Natural killer cell (primary cell): ENCODE results near the gene KRTAP4-16. TPM values are rescaled to one million over a fixed set of nuclear protein-coding genes. Genes with fewer than 3 reads are reported as not detected.
"Not testable (repeated sequence)": the region's sequence is repeated elsewhere in the genome, so short reads cannot be mapped to it uniquely, and the experiment has no call there.

Experiments used
- ATAC-seq, 3 donors: fragments of 150-1000 bp in 2 of 3; fragments of 200-7000 bp in 1 of 3; cut with Tn5 transposase; 1 replicate in 1 of 3; 2 replicates in 2 of 3; pipeline ENCODE4 v1.10.0; 2021; ENCODE audit warnings: mild to moderate bottlenecking in 2 of 3, moderate library complexity in 2 of 3
- DNase-seq, 2 donors: peaks; one replicate each; pipeline versions ENCODE4 v3.0.0 to v3.0.0-alpha.2; 2013 to 2021; ENCODE audit warnings: mixed read lengths in 1 of 2
- H3K27ac ChIP-seq: one replicate; pipeline ENCODE4 v1.5.1; 2013; ENCODE audit warnings: mild to moderate bottlenecking, low read length
- H3K27me3 ChIP-seq: one replicate; pipeline ENCODE4 v1.6.1; 2013; ENCODE audit warnings: low read length; ENCODE audit not compliant: control insufficient read depth, insufficient read depth
- H3K36me3 ChIP-seq: one replicate; pipeline ENCODE4 v1.6.1; 2013; ENCODE audit warnings: low read length; ENCODE audit not compliant: control insufficient read depth, insufficient read depth
- H3K4me1 ChIP-seq: one replicate; pipeline ENCODE4 v1.6.1; 2013; ENCODE audit warnings: low read length; ENCODE audit not compliant: control insufficient read depth, insufficient read depth
- H3K4me3 ChIP-seq: one replicate; pipeline ENCODE4 v1.5.1; 2013; ENCODE audit warnings: low read length
- H3K9me3 ChIP-seq: one replicate; pipeline ENCODE4 v1.6.1; 2013; ENCODE audit warnings: low read length; ENCODE audit not compliant: control insufficient read depth, insufficient read depth
- H3K27ac Mint-ChIP-seq, 2 donors: one replicate each; pipeline ENCODE4 v1.8.0; 2022; ENCODE audit warnings: mild to moderate bottlenecking in 2 of 2, mixed read lengths in 2 of 2, moderate library complexity in 1 of 2
- H3K27me3 Mint-ChIP-seq, 2 donors: one replicate each; pipeline ENCODE4 v1.8.0; 2022; ENCODE audit warnings: low read depth in 2 of 2, mixed read lengths in 2 of 2
- H3K36me3 Mint-ChIP-seq: one replicate; pipeline ENCODE4 v1.8.0; 2022; ENCODE audit warnings: mixed read lengths
- H3K4me1 Mint-ChIP-seq, 2 donors: one replicate each; pipeline ENCODE4 v1.8.0; 2022; ENCODE audit warnings: mixed read lengths in 2 of 2
- H3K4me3 Mint-ChIP-seq: one replicate; pipeline ENCODE4 v1.8.0; 2022; ENCODE audit warnings: mild to moderate bottlenecking, moderate library complexity, mixed read lengths
- H3K9me3 Mint-ChIP-seq, 2 donors: one replicate each; pipeline ENCODE4 v1.8.0; 2022; ENCODE audit warnings: mixed read lengths in 2 of 2
- CTCF ChIP-seq: fragments of 200-600 bp; IDR thresholded peaks from one replicate; pipeline ENCODE4 v1.8.0; 2022; ENCODE audit warnings: antibody characterized with exemption
- WGBS: methylation state at CpG from one replicate; pipeline ENCODE4 v1.1.7; 2013; ENCODE audit warnings: missing lambda C conversion rate; ENCODE audit not compliant: insufficient coverage; 5-methylcytosine and 5-hydroxymethylcytosine counted together
- intact Hi-C: fragments of 100-400 bp; cut with micrococcal nuclease; formaldehyde crosslinking; loops from one replicate; pipeline ENCODE4 v1.14.2; 2022
- total RNA-seq, 4 donors: library from RNA; stranded (reverse); fragments of 120-200 nt in 1 of 4; gene quantifications; one replicate each; pipeline versions ENCODE4 v1.2.3 to v1.2.4, GENCODE V29; 2013 to 2022

The KRTAP4-16 gene
- total RNA-seq, 3 donors from 2014 or later (not counting 1 experiment from before 2014, with no cell fraction given) = not detected

- H3K4me1 Mint-ChIP-seq = no peaks in the 10 kb centered on the region
- intact Hi-C loops = no loop called here
- no peak for DNase-seq
- Histone ChIP-seq H3K4me1 (no peaks in the 10 kb centered on the region), H3K4me3 (no peak overlapping the region), H3K36me3 (no peaks in the 10 kb centered on the region), H3K27me3 (no peaks in the 10 kb centered on the region), H3K9me3 (no peaks in the 10 kb centered on the region), H3K27ac (no peak overlapping the region)
- no peak overlapping the region for H3K27ac Mint-ChIP-seq
- TF ChIP-seq CTCF = no peak
- no peaks in the 10 kb centered on the region for H3K9me3 Mint-ChIP-seq
- no peak overlapping the region for H3K4me3 Mint-ChIP-seq
- peaks cover 7 to 19% of the 10 kb centered on the region in 2 donors for H3K27me3 Mint-ChIP-seq
- no CpG with 5 or more reads among the region's 1 CpG for WGBS
- H3K36me3 Mint-ChIP-seq = no peaks in the 10 kb centered on the region
- ATAC-seq = no peak
Observed at GRCh38 chr17:41064301-41064700, 37.7 kb downstream of the KRTAP4-16 start.

- H3K27me3 Mint-ChIP-seq = peaks cover 9 to 28% of the 10 kb centered on the region in 2 donors
- H3K27ac ChIP-seq = no peak overlapping the region
- DNase-seq (no peak), ATAC-seq (no peak)
- WGBS = no CpG with 5 or more reads among the region's 4 CpGs
- H3K36me3 ChIP-seq = no peaks in the 10 kb centered on the region
- H3K4me3 ChIP-seq = no peak overlapping the region
- no peak for TF ChIP-seq CTCF
- intact Hi-C loops = no loop called here
- H3K27ac Mint-ChIP-seq = no peak overlapping the region
- no peak overlapping the region for H3K4me3 Mint-ChIP-seq
- no peaks in the 10 kb centered on the region for H3K9me3 ChIP-seq
- H3K4me1 Mint-ChIP-seq = no peaks in the 10 kb centered on the region
- no peaks in the 10 kb centered on the region for H3K36me3 Mint-ChIP-seq
- H3K27me3 ChIP-seq = no peaks in the 10 kb centered on the region
- no peaks in the 10 kb centered on the region for H3K9me3 Mint-ChIP-seq
- H3K4me1 ChIP-seq = no peaks in the 10 kb centered on the region
Observed at GRCh38 chr17:41063449-41063848, 38.6 kb downstream of the KRTAP4-16 start.

GRCh38 chr17:41061964-41062363, 40.0 kb downstream of the KRTAP4-16 start:
- Mint-ChIP-seq H3K36me3 (no peaks in the 10 kb centered on the region), H3K9me3 (peaks cover 2 to 3% of the 10 kb centered on the region in 2 donors), H3K4me3 (no peak overlapping the region), H3K27me3 (peaks cover 14 to 38% of the 10 kb centered on the region in 2 donors), H3K27ac (no peak overlapping the region), H3K4me1 (no peaks in the 10 kb centered on the region)
- no peaks in the 10 kb centered on the region for H3K4me1 ChIP-seq
- no peak overlapping the region for H3K27ac ChIP-seq
- DNase-seq = no peak
- intact Hi-C loops = no loop called here
- H3K36me3 ChIP-seq = no peaks in the 10 kb centered on the region
- ATAC-seq = no peak
- no peak overlapping the region for H3K4me3 ChIP-seq
- 100% methylated on average over 1 of the region's 1 CpG for WGBS
- H3K9me3 ChIP-seq = no peaks in the 10 kb centered on the region
- no peaks in the 10 kb centered on the region for H3K27me3 ChIP-seq
- no peak for TF ChIP-seq CTCF

GRCh38 chr17:41060052-41060604, 41.9 kb downstream of the KRTAP4-16 start, which contains the start of gene KRTAP2-3:
Gene KRTAP2-3 (minus strand): TSS chr17:41060114. CDS start chr17:41060050, 64 bp downstream.
- H3K4me3 ChIP-seq = no peak within 1 kb of the TSS
- Mint-ChIP-seq H3K4me3 (no peak within 1 kb of the TSS), H3K4me1 (no peaks in the 10 kb centered on the region), H3K27me3 (peaks cover 14 to 44% of the 10 kb centered on the region in 2 donors), H3K9me3 (peaks cover 2 to 3% of the 10 kb centered on the region in 2 donors), H3K36me3 (no peaks in the 10 kb centered on the region), H3K27ac (no peak within 1 kb of the TSS)
- 75% methylated on average over 6 of the region's 6 CpGs for WGBS
- DNase-seq (no peak), ATAC-seq (no peak)
- H3K9me3 ChIP-seq = no peaks in the 10 kb centered on the region
- TF ChIP-seq CTCF = no peak
- intact Hi-C loops = no loop called here
- no peak within 1 kb of the TSS for H3K27ac ChIP-seq
- no peaks in the 10 kb centered on the region for H3K27me3 ChIP-seq
- no peaks in the 10 kb centered on the region for H3K36me3 ChIP-seq
- H3K4me1 ChIP-seq = no peaks in the 10 kb centered on the region

DNA sequence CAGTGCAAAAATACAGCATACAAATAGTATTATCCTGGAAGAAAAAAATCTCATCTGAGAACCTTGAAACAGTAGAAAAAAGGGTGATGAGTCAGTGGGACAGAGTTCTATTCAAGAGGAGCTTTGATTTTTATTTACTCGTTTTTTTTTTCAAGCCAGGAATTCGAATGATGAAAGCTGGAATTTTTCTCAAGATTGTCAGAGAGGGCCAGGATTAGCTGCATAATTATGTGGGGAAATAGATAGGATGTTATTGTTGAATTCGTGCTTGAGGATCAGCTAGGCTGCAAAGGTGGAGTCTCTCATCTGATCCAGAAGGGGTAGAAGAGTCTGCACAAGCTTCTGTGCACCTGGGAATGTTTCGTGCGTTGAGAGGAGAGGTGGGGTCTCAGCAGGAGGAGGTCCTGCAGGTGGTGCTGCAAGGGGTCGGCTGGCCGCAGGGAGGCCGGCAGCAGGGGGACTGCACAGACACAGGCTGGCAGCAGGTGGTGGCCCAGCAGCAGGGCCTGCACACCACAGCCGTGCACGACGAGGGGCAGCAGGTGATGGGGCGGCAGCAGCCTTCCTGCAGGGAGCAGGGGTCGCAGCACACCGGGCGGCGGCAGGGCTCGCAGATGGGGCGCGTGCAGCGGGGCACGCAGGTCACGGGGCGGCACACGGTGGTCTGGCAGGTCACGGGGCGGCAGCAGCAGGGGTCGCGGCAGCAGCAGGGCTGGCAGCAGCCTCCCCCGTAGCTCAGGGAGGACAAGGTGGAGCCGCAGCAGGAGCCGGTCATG, 42.5 kb downstream of the KRTAP4-16 start:
- H3K9me3 Mint-ChIP-seq, ATAC-seq, H3K4me3 Mint-ChIP-seq, H3K36me3 Mint-ChIP-seq, H3K27me3 ChIP-seq, H3K27ac ChIP-seq, H3K36me3 ChIP-seq, intact Hi-C loops, H3K4me1 Mint-ChIP-seq, DNase-seq, H3K27ac Mint-ChIP-seq, H3K4me3 ChIP-seq, H3K4me1 ChIP-seq, H3K9me3 ChIP-seq: not testable (repeated sequence)
- H3K27me3 Mint-ChIP-seq = peaks cover 14 to 46% of the 10 kb centered on the region in 2 donors
- WGBS = 59% methylated on average over 11 of the region's 31 CpGs
